Ramos (cell line): Measurements from ENCODE around the gene ANKRD11.

ENCODE experiments used
- in situ Hi-C: fragments of 300-500 bp; cut with MboI; formaldehyde crosslinking; loops from one replicate; pipeline ENCODE4 v1.14.3; 2022; ENCODE audit warnings: low sequenced_read_pairs; ENCODE audit not compliant: unreplicated experiment

The ANKRD11 gene

DNA sequence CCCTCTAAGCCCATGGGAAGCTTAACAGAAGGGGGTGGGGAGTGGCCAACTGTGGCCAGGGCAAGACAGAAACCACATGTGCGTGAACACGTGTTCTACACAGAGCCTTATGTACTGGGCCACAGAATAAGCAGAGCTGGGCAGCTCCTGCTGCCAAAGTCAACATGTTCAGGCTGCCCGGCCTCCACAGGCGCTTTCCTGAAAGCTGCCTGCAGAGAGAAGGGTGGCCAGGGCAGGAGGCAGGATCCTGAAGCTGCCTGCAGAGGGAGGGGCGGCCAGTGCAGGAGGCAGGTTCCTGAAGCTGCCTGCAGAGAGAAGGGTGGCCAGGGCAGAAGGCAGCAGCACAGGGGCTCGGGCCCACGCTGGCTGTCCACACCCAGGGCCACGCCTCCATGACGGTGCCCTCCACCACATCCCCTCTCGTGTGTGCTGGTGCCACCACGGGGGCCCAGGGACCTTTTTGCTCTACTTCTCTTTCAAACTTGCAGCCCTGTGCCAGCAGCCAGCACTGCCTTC lies 79.5 kb downstream of the ANKRD11 start:
- in situ Hi-C loops, result no loop called here

DNA sequence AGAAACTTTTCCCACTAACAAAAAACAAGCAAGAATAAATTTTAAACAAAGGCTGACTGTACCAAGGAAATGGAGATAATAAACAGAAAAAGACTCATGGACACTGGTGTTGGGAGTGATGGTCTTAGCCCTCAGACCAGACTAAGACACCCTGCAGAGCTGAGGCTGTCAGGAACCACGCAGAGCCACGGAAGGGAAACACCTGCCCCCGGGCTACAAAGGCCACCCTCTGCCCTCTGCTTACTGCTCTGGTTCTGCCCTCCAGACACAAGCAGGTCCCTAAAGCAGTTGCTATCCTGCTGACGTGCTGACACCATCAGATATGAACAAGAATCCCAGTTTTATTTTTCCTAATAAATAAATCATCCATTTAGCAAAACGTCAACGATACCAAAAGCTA lies 80.0 kb downstream of the ANKRD11 start:
- in situ Hi-C loops, result no loop called here

GRCh38 chr16:89409161-89409711 lies 81.1 kb downstream of the ANKRD11 start:
- in situ Hi-C loops, result no loop called here

GRCh38 chr16:89408315-89408714 lies 82.0 kb downstream of the ANKRD11 start:
- in situ Hi-C loops, result no loop called here

DNA sequence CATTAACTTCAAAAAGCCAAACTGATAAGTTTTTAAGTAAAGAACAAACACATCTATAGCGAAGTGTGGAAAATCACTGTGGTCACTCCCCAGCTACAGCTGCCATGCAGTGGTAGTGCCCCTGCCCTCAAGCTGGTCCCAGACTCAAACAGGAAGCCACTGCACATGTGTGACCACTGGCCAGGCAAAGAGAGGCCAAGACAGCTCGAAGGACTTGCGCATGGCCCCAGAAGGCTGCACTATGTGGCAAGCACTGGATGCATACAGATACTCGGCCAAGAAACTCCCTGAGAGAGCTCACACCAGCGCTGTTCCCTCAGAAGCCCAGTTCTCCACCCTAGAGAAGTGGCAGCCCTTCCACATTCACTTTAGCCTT lies 82.4 kb downstream of the ANKRD11 start:
- in situ Hi-C loops, result no loop called here

GRCh38 chr16:89407282-89407924 lies 83.0 kb downstream of the ANKRD11 start:
- in situ Hi-C loops, result no loop called here

GRCh38 chr16:89406277-89406888 lies 84.0 kb downstream of the ANKRD11 start:
- in situ Hi-C loops, result no loop called here

GRCh38 chr16:89404561-89404960 lies 85.8 kb downstream of the ANKRD11 start:
- in situ Hi-C loops, result no loop called here

- in situ Hi-C loops, result no loop called here
Measured at GRCh38 chr16:89402962-89403361, 87.4 kb downstream of the ANKRD11 start.

GRCh38 chr16:89401641-89402445 lies 88.5 kb downstream of the ANKRD11 start:
- in situ Hi-C loops, result no loop called here

DNA sequence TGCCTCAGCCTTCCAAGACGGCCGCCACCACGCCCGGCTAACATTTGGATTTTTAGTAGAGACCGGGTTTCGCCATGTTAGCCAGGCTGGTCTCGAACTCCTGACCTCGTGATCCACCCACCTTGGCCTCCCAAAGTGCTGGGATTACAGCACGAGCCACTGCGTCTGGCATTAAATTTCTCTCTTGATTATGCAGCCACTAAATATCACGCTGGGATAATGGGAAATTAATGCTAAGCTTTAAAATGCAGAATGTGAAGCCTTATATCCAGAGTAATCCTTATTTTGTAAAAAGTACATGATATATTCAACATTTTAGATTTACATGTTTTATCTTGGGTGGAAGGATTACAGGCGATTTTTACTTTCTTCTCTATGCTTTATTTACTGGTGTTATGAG lies 89.2 kb downstream of the ANKRD11 start:
- in situ Hi-C loops, result no loop called here

DNA sequence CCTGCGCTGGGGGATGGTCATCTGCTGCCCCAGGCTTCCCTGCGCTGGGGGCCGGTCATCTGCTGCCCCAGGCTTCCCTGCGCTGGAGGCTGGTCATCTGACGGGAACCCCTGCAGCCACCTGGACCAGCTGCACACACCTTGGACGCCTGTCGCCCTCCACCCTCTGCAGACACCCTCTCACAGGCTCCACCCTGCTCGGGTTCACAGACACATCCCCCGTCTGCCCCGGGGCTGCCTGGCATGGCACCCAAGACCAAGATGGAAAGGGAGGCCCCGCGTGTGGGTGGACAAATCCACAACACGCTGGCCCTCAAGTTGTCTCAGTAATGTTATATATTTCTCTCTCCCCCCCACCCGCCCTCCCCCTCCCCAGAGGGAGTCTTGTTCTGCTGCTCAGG lies 89.6 kb downstream of the ANKRD11 start:
- in situ Hi-C loops, result no loop called here

DNA sequence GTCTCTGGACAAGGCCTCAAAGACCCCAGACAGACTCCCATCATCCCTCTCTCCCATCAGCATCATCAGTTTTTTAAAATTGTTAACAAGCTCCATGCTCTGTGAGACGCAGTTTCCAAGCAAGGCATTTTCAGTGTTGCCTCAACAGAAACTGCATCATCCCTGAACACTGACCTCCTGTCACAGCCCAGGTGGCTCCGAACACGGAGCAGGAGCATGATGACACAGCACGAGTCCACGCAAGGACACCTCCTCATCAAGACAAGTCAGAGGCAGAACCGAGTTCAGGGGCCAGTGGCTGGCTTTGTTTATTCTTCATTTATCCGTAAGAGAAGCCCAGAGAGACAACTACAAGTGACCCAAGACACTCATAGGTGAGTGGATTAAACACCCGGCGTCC lies 91.4 kb downstream of the ANKRD11 start:
- in situ Hi-C loops, result no loop called here

DNA sequence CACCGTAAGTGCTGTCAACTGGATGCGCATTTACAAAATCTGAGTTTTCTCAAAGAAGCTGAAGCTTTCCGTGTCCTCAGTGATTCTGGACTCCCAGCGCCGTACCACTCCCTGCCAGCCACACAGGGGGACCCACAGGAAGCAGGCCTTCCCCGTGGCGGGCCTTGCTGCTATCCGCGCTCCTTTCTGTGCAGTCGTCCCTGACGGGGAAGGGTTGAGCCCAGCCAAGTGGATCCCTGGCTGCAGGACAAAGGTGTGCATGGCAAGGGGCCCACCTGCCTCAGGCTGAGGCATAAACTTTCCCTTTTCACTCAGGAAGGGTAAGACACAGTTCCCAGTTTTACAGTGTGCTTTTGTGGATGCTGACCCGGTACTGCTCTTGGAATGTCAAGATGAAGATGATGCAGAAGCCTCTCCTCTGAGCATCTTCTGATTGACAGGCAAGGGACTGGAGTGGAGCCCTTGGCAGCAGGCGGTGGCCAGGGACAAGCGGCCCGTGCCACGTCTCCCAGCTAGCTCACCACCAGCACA lies 93.0 kb downstream of the ANKRD11 start:
- in situ Hi-C loops, result no loop called here

GRCh38 chr16:89396156-89396555 lies 94.2 kb downstream of the ANKRD11 start:
- in situ Hi-C loops, result no loop called here

- in situ Hi-C loops, result no loop called here
Measured at GRCh38 chr16:89395150-89396142, 94.9 kb downstream of the ANKRD11 start.

DNA sequence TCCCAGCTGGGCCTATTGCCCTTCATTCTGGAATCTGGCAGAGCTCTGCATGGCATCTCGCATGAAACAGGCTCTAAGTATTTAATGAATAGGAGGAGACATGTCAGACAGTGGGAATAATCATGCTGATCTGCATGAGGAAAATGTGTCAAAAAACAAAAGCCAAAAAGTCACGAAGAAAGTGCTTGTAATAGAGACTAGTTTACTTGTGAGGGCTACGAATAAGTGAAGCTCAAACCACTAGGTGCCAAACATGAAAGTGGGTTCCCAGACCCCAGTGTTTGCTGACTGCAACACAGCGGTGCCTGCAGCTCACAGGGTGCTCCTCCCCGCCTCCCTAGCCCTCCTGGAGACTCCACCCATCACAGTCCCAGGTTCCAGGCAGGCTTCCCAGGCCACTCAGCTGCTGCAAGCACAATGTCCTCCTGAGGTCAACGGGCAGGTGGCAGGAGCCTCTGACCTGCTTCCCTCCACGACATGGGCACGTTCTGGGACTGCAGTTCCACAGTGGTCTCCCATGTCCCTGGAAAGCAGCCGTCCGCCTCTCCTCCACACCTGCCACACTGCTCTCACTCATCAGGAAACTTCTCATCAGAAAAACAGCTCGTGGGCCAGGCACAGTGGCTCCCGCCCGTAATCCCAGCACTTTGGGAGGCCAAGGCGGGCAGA lies 96.5 kb downstream of the ANKRD11 start:
- in situ Hi-C loops, result no loop called here

DNA sequence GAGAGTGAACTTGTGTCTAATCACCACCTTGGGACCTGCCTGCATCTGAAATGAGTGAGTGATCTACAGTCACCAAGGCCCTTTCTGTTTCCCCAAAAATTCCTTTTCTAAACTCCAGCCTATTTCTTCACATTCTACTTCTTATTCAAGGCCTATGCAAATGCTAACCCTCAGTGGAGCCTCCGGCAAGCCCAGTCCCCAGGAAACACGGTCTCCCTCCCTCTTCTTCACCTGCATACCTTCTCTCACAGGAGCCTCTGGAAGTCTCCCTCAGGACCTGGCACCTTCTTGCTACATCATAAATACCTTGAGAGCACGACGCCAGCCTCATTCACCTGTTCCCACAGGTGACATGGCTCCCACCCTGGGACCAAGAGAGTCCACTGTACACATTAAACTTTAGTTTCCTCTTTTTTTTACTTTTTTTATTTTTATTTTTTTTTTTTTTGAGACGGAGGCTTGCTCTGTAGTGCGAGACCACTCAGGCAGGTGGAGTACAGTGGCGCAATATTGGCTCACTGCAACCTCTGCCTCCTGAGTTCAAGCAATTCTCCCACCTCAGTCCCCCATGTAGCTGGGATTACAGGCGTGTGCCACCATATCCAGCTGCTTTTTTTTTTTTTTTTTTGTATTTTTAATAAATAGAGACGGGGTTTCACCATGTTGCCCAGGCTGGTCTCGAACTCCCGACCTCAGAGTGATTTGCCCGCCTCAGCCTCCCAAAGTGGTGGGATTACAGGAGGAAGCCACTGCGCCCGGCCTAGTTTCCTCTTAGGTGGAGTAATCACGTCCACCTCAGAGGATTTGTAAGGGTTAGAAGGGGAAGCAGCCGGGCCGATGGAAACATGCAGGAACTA lies 97.3 kb downstream of the ANKRD11 start:
- in situ Hi-C loops, result no loop called here
